Measurements from ENCODE around the gene ASCL2. TPM values are rescaled to one million over a fixed set of nuclear protein-coding genes. Genes with fewer than 3 reads are reported as not detected.
A peak's percentile ranks its signal among the peaks of the same experiment; 100 is the strongest.

The ASCL2 gene
- total RNA-seq, 4 donors from 2014 or later: 0.24 to 2.6 TPM; not detected in 2

DNA sequence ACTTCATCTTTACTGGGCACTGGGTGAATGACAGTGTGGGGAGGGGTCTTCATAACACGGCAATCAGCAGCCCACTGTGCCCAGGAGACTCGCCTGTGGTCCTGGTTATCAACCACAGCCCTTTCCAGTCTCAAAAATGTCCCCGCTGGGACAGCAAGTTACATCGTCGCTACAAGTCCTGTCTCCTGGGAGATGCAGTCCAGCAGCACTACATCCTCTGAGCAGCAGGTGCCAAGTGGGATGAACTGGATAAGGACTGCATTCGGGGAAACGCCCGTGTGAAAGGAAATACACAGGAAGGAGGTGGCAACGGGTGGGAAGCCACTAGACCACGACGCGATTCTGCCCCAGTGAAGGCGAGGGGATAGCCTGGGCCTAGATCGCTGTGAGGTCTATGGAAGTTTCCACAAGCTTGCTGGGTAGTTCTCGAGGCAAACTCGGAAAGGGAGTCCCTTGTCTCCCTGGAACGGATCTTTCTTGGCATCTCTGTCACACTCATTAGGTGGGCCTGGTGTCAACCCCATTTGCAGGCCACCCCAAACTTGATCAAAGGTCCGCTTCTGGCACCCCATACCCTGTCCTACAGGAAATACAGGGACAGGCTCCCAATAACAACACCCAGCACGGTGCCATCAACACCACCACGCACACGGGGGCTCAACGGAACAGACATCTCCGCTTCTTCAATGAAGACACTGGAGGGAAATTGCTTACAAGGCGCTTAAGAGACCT lies 4.4 kb downstream of the ASCL2 start:
- no peak for ATAC-seq (ENCODE audit: low FRiP score)
- TF ChIP-seq, protein P1, sequence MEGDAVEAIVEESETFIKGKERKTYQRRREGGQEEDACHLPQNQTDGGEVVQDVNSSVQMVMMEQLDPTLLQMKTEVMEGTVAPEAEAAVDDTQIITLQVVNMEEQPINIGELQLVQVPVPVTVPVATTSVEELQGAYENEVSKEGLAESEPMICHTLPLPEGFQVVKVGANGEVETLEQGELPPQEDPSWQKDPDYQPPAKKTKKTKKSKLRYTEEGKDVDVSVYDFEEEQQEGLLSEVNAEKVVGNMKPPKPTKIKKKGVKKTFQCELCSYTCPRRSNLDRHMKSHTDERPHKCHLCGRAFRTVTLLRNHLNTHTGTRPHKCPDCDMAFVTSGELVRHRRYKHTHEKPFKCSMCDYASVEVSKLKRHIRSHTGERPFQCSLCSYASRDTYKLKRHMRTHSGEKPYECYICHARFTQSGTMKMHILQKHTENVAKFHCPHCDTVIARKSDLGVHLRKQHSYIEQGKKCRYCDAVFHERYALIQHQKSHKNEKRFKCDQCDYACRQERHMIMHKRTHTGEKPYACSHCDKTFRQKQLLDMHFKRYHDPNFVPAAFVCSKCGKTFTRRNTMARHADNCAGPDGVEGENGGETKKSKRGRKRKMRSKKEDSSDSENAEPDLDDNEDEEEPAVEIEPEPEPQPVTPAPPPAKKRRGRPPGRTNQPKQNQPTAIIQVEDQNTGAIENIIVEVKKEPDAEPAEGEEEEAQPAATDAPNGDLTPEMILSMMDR (IDR thresholded peaks at IDR 0.05): no peak
- peak; percentile 20 for DNase-seq (ENCODE audit: low spot score)

DNA sequence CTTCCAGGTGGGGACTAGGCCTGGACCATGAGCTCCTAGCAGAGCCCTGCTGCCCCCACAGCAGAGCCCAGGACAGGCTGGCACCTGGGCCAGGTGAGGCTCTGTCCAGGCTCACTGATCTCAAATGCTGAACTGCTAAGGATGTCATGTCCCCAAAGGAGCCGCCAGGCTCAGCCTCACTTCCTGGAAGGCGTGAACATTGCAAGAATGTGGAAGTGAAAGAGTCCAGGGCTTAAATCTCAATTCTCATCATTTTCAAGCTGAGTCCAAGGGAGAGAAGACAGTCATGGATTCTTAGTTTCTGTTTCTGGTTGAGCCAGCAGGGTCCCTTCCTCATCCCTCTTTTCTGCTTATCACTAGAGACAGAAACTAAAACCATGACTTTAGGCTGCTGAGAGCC lies 5.0 kb downstream of the ASCL2 start:
- ATAC-seq (ENCODE audit: low FRiP score): no peak
- DNase-seq (ENCODE audit: low spot score): peak; percentile 14
- TF ChIP-seq, protein P1 (IDR thresholded peaks at IDR 0.05): no peak

DNA sequence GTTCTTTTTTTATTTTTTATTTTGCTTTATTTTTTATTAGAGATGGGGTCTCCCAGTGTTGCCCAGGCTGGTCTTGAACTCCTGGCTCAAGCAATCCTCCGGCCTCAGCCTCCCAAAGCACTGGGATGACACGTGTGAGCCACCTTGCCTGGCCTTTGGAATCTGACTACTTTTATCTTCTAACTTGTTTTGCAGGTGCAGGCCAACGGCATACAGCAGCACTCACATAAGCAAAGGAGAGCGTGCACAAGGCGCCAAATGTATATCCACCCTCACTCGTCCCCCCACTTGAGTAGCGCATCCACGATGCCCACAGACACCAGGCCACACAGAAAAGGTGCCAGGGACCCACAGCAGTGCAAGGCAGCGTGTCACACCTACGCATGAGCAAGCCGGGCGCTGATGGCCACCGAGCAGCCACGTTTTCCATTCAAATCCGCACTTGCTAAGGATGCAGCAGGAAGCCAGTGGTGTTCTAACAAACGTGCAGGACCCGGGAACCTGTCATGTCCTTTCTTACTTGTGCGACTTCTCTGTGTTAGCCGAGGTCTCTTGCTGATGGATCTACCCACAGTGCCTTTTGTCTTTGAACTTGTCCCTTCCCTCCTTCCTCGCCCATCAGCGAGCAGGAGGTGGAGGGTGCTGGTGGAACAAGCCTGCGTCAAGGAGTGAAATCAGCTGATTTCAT lies 5.9 kb downstream of the ASCL2 start:
- no peak for DNase-seq (ENCODE audit: low spot score)
- no peak for ATAC-seq (ENCODE audit: low FRiP score)
- TF ChIP-seq, protein P1 (IDR thresholded peaks at IDR 0.05): no peak

DNA sequence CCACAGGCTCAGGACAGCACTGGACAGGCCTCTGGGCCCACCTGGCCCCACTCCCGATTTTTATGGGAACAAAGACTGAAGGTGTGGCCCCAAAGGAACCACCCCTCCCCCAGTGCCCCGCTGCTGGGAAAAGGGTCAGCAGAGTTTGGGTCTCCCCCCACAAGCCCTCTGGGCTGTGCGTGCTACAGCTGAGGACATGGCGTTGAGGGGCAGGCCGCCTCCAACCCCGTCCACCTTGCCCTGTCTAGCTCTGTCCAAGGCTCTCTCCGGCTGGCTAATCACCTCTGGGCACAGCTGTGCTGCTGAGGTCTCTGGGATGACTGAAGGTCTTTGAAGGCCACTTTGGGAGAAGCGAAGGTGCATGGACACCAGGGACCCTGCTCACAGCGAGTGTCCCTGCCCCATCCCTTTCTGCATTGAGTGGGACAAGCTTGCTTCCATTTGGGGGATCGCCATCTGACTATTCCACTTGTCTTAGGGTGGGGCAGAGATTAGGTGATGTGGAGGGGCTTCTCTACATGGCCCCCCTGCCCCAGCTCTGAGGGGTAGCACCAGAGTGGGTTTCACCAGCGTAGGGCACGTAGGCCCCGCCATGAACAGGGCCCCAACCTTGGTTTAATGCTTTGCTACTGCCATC lies 6.5 kb downstream of the ASCL2 start:
- DNase-seq (ENCODE audit: low spot score): no peak
- TF ChIP-seq, protein P1 (IDR thresholded peaks at IDR 0.05): no peak
- no peak for ATAC-seq (ENCODE audit: low FRiP score)

DNA sequence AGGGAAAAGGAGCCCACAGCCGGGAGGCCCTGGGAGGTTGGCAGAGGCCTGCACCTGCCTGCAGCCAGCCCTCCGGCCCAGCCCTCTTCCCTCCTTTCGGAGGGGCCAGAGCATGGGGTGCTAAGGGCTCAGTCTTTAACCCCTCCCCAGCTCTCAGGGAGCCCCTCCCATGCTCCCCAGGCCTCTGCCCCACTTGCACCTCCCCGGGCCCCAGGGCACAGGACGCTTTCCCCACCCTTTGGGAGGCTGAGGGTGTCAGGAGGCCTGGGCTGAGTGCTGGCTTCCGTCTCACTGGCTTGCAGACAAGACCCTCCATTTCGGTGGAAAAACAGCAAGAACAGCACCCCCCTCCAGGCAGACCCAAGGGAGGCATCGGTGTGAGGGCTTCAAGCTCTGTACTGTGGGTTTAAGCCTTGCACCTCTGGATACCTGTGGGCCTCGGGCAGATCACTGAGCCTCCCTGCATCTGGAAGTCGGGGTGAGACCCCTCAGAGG lies 7.3 kb downstream of the ASCL2 start:
- ATAC-seq (ENCODE audit: low FRiP score): no peak
- DNase-seq (ENCODE audit: low spot score): no peak

DNA sequence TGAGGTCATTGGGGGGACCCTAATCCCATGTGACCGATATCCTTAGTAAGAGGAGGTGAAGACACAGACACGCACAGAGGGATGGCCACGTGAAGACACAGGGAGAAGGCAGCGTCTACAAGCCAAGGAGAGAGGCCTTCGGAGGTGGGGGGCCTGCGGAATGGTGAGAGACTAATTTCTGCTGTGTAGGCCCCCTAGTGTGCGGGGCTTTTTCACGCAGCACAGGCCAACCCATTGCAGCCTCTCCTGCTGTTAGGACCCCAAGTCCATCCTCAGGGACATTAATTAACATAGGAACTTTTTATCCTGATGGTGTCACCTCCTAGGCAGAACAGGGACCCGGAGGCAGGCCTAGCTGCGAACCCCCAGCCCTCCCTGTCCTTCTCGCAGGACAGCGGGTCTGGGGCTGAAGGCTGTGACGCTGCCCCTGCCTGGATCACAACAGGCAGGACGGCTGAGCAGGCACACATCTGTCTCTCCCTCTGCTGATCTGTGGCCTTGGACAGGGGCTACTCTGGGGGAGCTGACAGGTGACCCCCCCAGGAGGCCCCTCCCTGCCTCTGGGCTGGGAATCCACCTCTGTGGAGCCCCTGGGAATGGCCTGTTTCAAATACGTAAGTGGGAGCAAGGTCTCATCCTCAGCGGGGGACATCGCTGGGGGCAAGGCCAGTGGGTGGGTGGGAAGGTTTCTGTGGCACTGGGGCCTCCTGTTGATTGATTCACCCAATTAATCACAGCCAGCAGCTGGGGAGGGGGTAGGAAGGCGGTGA lies 7.9 kb downstream of the ASCL2 start:
- TF ChIP-seq, protein P1 (IDR thresholded peaks at IDR 0.05): no peak
- DNase-seq (ENCODE audit: low spot score) (no peak), ATAC-seq (ENCODE audit: low FRiP score) (no peak)

More for the DNA sequence above, 7.3 kb downstream of the ASCL2 start:
- TF ChIP-seq, protein P1 (IDR thresholded peaks at IDR 0.05): no peak
